ENCODE results near the gene SLC8A1. TPM values are rescaled to one million over a fixed set of nuclear protein-coding genes. Genes with fewer than 3 reads are reported as not detected.

SLC8A1 gene
- total and polyA plus RNA-seq, 2 donors (not counting 1 experiment from before 2014, with no cell fraction given) = 0.07 to 0.20 TPM

DNA sequence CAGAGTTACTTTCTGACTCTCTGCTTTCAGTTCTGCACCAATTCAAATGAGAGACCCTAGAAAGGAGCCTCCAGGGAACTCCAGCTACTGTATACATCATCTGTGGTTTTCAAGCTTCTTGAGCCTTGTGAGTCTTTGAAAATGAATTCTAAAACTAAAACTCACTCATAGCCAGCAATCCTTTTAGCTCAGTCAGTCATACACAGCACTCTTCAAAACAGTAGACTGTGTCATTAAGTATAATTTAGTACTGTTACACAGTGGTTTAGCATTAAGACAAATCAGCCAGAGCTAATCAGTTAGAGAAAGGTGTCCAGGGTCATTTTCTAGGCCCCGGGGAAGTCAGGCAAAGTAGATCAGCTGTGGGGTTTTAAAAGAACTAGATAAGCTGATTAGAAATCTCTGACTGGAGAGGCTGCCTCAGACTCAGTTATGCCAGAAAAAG, 350.7 kb downstream of the SLC8A1 start:
- no peak overlapping the region for H3K4me2 ChIP-seq (replicated peaks; ENCODE audit: low read depth, low read length, poor library complexity, severe bottlenecking)
- H3K27ac Mint-ChIP-seq = no peak overlapping the region
- no peaks in the 10 kb centered on the region for H3K4me1 ChIP-seq (ENCODE audit: control insufficient read depth in 2 of 2, insufficient read depth in 2 of 2, low read length in 2 of 2)
- H3K4me1 Mint-ChIP-seq = peaks cover 7% of the 10 kb centered on the region
- CTCF ChIA-PET = no interaction called here
- H3K4me3 ChIP-seq (ENCODE audit: control extremely low read depth in 1 of 5, extremely low read depth in 1 of 5, insufficient read depth in 1 of 5, low read depth in 2 of 5, low read length in 4 of 5) = no peak overlapping the region
- no CpG with 5 or more reads among the region's 1 CpG for WGBS (ENCODE audit: insufficient coverage)
- POLR2A ChIA-PET = no interaction called here
- intact Hi-C loops (cut with micrococcal nuclease) = no loop called here
- H3K9me3 ChIP-seq (ENCODE audit: control extremely low read depth in 1 of 3, control insufficient read depth in 2 of 3, insufficient read depth in 1 of 3, low read length in 2 of 3) = no peaks in the 10 kb centered on the region
- DNase-seq (peak; percentile 8), ATAC-seq (ENCODE audit: low read depth) (no peak)
- TF ChIP-seq EZH2 (IDR thresholded peaks at IDR 0.05; ENCODE audit: borderline replicate concordance, insufficient read depth, low read depth, low read length, poor library complexity, severe bottlenecking) = no peak
- TF ChIP-seq, protein P1, sequence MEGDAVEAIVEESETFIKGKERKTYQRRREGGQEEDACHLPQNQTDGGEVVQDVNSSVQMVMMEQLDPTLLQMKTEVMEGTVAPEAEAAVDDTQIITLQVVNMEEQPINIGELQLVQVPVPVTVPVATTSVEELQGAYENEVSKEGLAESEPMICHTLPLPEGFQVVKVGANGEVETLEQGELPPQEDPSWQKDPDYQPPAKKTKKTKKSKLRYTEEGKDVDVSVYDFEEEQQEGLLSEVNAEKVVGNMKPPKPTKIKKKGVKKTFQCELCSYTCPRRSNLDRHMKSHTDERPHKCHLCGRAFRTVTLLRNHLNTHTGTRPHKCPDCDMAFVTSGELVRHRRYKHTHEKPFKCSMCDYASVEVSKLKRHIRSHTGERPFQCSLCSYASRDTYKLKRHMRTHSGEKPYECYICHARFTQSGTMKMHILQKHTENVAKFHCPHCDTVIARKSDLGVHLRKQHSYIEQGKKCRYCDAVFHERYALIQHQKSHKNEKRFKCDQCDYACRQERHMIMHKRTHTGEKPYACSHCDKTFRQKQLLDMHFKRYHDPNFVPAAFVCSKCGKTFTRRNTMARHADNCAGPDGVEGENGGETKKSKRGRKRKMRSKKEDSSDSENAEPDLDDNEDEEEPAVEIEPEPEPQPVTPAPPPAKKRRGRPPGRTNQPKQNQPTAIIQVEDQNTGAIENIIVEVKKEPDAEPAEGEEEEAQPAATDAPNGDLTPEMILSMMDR (IDR thresholded peaks at IDR 0.05) = no peak
- H3K27ac ChIP-seq (ENCODE audit: low read length in 2 of 2) = no peak overlapping the region
- no peak overlapping the region for H3K4me3 Mint-ChIP-seq
- peaks cover 3% of the 10 kb centered on the region for H3K27me3 Mint-ChIP-seq
- H3K79me2 ChIP-seq (ENCODE audit: control insufficient read depth, insufficient read depth, low read length) = no peaks in the 10 kb centered on the region
- H3K27me3 ChIP-seq (replicated peaks in 1 of 4; ENCODE audit: control extremely low read depth in 1 of 4, control insufficient read depth in 3 of 4, insufficient read depth in 4 of 4, low read length in 3 of 4) = no peaks in the 10 kb centered on the region
- H3K9me3 Mint-ChIP-seq (ENCODE audit: insufficient read depth) = no peaks in the 10 kb centered on the region
- H3K9ac ChIP-seq (ENCODE audit: low read length) = no peak overlapping the region
- no peaks in the 10 kb centered on the region for H4K20me1 ChIP-seq (ENCODE audit: control insufficient read depth, insufficient read depth, low read length, poor library complexity, severe bottlenecking)
- no peak overlapping the region for H2AFZ ChIP-seq (ENCODE audit: insufficient read depth, low read depth, low read length, poor library complexity, severe bottlenecking)
- no peaks in the 10 kb centered on the region for H3K36me3 ChIP-seq (replicated peaks in 1 of 2; ENCODE audit: control extremely low read depth in 1 of 2, control insufficient read depth in 1 of 2, extremely low read depth in 1 of 2, insufficient read depth in 2 of 2, low read length in 1 of 2)

DNA sequence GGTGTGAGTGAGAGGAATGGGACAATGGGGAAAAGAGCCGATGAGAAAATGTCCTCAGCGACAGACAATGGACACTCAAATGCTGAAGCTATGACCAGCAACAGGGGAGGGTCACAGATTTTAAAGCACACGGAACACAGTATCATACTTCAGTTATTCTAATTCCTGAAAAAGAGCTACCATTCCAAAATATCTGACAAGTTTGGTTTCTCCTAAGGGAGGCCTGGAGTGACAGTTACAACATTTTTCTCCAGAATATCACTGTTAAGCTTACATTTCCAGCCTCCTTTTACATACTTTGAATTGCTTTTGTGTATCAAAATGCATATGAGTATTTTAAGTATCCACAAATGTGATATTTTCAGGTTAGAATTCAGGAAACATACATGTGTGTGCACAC, 351.2 kb downstream of the SLC8A1 start:
- DNase-seq (no peak), ATAC-seq (ENCODE audit: low read depth) (no peak)
- CTCF ChIA-PET = no interaction called here

More for the DNA sequence above, 351.2 kb downstream of the SLC8A1 start:
- Mint-ChIP-seq H3K4me3 (no peak overlapping the region), H3K4me1 (peaks cover 7% of the 10 kb centered on the region), H3K9me3 (ENCODE audit: insufficient read depth) (no peaks in the 10 kb centered on the region), H3K27me3 (peaks cover 3% of the 10 kb centered on the region), H3K27ac (no peak overlapping the region)
- Histone ChIP-seq H3K4me2 (replicated peaks; ENCODE audit: low read depth, low read length, poor library complexity, severe bottlenecking) (no peak overlapping the region), H3K27me3 (replicated peaks in 1 of 4; ENCODE audit: control extremely low read depth in 1 of 4, control insufficient read depth in 3 of 4, insufficient read depth in 4 of 4, low read length in 3 of 4) (no peaks in the 10 kb centered on the region), H3K9ac (ENCODE audit: low read length) (no peak overlapping the region), H3K27ac (ENCODE audit: low read length in 2 of 2) (no peak overlapping the region), H3K4me3 (ENCODE audit: control extremely low read depth in 1 of 5, extremely low read depth in 1 of 5, insufficient read depth in 1 of 5, low read depth in 2 of 5, low read length in 4 of 5) (no peak overlapping the region), H4K20me1 (ENCODE audit: control insufficient read depth, insufficient read depth, low read length, poor library complexity, severe bottlenecking) (no peaks in the 10 kb centered on the region), H3K4me1 (ENCODE audit: control insufficient read depth in 2 of 2, insufficient read depth in 2 of 2, low read length in 2 of 2) (no peaks in the 10 kb centered on the region), H3K9me3 (ENCODE audit: control extremely low read depth in 1 of 3, control insufficient read depth in 2 of 3, insufficient read depth in 1 of 3, low read length in 2 of 3) (no peaks in the 10 kb centered on the region), H3K36me3 (replicated peaks in 1 of 2; ENCODE audit: control extremely low read depth in 1 of 2, control insufficient read depth in 1 of 2, extremely low read depth in 1 of 2, insufficient read depth in 2 of 2, low read length in 1 of 2) (no peaks in the 10 kb centered on the region), H3K79me2 (ENCODE audit: control insufficient read depth, insufficient read depth, low read length) (no peaks in the 10 kb centered on the region), H2AFZ (ENCODE audit: insufficient read depth, low read depth, low read length, poor library complexity, severe bottlenecking) (no peak overlapping the region)
- intact Hi-C loops (cut with micrococcal nuclease) = no loop called here
- TF ChIP-seq, protein P1 (IDR thresholded peaks at IDR 0.05) = no peak
- no peak for TF ChIP-seq EZH2 (IDR thresholded peaks at IDR 0.05; ENCODE audit: borderline replicate concordance, insufficient read depth, low read depth, low read length, poor library complexity, severe bottlenecking)
- WGBS (ENCODE audit: insufficient coverage) = 88% methylated on average over 2 of the region's 3 CpGs
- POLR2A ChIA-PET = no interaction called here

All from B cell (primary cell).